CD1c-positive myeloid dendritic cell (primary cell): ENCODE results near the gene RANBP2.

Experiments
- DNase-seq: peaks from one replicate; pipeline ENCODE4 v3.0.0-alpha.2; 2016; ENCODE audit errors: extremely low spot score

RANBP2 gene

DNA sequence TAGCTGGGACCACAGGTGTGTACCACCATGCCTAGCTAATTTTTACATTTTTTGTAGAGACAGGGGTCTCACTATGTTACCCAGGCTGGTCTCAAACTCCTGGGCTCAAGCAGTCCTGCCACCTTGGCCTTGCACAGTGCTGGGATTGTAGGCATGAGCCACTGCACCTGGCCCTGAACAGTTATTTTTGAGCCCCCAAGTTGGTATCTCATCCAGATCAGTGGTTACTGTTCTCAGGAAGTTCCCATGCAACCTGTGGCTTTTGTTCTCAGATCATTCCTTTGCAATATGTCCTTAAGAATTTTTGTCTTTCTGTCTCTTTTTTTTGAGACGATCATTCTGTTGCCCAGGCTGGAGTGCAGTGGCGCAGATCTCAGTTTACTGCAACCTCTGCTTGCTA lies 59.6 kb downstream of the RANBP2 start:
- no peak for DNase-seq

DNA sequence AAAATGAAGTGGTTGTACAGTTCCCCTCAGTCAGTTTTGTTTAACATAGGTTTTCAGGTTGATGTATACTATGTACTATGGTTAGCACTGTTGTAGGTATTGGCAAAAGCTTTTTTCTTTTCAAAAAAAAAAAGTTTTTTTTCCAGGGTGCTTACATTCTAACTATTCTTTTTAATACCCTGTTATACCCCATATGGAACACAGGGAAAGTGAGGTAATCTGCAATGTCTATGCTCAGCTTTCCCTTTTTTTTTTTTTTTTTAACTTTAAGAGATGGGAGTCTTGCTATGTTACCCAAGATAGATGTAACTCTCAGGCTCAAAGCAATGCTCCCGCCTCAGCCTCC lies 66.7 kb downstream of the RANBP2 start:
- DNase-seq, result no peak

DNA sequence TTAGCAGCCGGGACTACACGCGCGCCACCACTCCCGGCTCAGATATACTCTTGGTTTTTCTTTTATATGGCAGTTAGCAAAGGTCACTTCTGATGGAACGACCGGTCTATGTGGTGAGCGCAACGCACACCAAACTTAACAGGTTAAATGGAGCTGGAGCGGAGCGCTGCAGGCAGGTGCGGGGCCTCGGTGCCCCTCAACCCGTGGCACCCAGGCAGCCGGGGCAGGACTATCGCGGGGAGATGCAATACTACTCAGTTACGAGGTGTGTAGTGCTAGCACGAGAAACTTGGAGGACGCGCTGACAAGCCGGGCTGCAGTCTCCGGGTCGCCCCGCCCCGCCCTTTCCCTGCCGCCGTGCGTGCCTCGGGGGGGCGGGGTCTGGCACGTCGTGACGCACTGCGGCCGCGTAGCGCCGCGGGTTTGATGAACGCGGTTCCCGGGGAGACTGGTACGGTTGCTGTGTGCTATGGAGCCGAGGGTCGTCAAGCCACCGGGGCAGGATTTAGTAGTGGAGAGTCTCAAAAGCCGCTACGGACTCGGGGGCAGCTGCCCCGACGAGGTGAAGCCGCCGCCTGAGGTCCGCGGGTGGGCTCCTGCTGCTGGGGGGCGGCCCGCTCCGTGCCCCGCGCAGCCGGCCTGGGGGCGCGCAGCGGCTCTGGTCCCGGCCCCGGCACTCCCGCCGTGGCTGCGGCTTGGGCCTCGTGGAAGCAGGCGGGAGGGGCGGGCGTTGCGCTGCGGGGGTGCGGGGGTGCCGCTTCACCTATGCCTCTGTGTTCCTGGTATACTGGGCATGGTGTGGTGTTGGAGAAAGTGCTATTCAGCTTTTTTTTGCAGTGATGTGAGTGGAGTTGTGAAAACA lies 67.3 kb downstream of the RANBP2 start, which contains the start of gene CCDC138:
Gene CCDC138, plus strand, starts transcription at position 418 of the 862 bp plus-strand sequence. Its CDS starts 52 bp downstream, at position 470.
- peak; percentile 91 for DNase-seq

DNA sequence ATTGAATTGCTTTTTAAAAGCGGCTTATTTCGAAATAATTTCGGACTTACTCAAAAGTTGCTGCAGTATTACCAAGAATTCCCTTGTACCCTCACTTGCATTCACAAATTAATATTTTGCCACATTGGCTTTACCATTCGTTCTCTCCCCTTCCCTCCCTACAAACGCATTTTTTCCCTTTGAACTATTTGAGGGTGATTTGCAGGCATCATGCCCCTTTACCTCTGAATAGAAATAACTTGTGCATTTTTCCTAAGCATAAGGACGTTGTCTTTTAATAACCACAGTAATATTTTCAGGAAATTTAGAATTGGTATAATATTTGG lies 67.9 kb downstream of the RANBP2 start:
- no peak for DNase-seq

DNA sequence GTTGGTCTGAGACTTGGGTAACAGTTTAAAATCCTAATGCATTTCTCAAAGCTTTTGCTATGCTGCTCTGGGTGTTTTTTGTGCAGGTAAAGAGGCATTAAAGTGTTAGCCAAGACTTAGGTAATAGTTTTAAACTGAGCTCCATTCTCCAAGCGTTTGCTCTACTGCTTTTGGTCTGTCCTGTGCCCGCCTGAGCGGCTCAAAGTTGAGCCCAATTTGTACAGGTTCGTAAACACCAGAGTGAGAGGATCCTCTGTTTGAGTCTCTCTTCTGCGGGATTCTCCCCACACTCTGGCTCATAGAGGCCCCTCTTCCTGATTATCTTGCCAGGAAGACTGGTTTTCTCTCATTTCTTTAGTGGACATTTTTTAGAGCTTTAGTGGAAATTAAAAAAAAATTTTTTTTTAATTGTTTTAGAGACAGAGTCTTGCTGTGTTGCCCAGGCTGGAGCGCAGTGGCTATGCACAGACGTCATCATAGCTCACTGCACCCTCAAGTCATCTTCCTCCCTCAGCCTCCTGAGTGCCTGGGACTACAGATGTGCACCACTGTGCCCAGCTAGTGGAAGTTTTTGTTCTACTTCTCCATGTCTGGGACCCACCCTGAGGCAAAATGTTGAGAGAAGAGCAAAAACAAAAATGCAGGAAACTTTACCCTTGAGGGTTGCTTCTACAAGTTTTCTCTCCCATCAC lies 83.9 kb downstream of the RANBP2 start:
- no peak for DNase-seq

DNA sequence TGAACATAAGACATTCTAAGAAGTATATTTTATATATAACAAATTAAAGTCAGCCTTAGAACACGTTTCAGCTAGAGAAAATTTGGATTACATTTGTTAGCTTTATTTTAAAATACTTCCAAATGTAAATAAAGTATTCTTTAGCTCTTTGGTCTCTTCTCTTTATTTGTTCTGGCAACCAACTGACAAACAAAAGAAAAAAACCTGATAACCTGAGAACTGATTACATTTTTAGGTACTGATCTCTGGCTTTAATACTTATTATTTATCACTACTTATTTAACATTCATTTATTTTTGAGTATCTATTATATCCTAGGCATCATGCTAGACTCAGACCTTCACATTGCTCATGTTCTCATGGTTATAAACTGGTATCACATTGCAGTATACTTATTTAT lies 85.8 kb downstream of the RANBP2 start:
- DNase-seq, result no peak

DNA sequence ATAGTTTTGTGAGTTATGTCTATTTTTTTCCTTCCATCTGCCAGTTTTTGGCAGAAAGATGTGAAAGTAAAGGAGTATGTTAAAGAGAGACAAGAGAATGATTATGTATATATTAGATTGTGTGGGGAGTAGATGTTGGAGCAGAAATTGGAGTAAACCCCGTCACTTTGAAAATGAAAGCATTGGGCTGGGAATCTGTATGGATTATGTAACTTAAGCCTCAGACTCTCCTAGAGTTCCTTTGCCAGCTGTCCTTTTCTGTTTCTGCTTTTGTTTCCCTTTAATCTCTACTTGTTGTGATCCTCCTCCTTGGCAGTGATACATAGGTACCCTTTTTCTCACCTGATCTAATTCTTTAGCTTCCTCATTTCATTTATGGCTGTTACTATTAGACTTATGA lies 86.5 kb downstream of the RANBP2 start:
- no peak for DNase-seq

DNA sequence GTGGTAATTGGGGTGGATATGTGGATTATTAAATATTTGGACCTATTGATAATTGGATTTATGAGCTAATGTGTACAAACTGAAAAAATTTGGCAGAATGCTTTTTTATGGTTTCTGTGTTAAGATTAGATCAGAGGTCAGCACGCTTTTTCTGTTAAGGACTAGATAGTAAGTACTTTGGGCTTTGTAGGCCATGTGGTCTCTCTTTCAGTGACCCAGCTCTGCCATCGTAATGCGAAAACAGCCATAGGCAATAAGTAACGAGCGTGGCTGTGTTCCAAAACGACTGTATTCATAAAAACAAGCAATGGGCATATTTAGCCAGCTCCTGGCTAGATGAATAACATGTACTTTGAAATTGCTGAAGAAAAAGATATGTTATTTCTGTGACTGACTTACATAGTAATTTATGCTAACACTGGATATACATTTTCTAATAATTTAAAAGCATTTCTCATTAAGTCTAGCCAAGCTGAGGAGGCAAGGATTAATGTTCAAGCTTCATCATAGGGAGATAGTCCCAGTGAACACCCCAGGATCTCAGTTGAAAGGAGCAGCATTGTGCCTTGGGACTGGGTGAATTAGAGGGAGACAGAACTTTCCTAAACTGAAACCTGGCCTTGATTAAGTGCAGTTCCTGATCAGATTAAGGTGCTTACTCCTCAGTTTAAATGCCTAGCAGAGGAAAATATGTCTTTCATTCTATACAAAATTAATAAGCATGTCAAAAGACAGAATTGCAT lies 87.3 kb downstream of the RANBP2 start:
- DNase-seq, result no peak

DNA sequence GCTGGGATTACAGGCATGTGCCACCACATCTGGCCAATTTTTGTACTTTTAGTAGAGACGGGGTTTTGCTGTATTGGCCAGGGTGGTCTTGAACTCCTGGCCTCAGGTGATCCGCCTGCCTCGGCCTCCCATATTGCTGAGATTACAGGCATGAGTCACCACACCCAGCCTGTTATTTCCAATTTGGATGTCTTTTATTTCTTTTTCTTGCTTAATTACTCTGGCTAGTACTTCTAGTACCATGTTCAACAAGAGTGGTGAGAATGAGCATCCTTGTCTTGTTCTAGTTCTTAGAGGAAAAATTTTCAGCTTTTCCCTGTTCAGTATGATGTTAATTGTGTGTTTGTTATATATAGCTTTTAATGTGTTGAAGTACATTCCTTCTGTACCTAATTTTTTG lies 90.7 kb downstream of the RANBP2 start:
- no peak for DNase-seq

DNA sequence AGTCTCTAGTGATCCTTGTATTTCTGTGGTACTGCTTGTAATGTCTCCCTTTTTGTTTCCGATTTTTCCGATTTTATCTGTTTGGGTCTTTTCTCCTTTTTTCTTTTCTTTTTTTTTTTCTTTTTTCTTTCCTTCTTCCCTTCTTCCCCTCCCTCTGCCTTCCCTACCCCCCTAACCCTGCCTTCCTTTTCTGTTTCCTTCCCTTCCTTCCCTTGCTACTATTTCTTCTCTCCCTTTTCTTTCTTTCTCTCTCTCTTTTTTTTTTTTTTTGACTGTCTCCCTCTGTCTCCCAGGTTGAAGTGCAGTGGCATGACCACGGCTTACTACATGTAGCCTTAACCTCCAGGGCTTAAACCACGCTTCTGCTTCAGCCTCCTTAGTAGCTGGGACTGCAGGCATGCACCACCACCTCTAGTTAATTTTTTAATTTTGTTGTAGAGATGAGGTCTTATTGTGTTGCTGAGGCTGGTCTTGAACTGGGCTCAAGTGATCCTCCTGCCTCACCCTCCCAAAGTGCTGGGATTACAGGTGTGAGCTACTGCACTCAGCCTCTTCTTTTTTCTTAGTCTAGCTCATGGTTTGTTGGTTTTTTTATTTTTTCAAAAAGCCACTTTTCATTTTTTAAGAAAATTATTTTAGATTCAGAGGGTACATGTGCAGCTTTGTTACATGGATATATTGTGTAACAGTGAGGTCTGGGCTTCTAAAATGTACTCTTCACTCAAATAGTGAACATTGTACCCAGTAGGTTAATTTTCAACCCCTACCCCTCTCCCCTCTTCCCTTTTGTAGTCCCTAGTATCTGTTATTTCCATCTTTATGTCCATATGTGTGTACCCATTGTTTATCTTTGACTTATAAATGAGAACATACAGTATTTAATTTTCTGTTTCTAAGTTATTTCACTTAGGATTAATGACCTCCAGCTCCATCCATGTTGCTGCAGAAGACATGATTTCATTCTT lies 92.0 kb downstream of the RANBP2 start:
- DNase-seq, result no peak

DNA sequence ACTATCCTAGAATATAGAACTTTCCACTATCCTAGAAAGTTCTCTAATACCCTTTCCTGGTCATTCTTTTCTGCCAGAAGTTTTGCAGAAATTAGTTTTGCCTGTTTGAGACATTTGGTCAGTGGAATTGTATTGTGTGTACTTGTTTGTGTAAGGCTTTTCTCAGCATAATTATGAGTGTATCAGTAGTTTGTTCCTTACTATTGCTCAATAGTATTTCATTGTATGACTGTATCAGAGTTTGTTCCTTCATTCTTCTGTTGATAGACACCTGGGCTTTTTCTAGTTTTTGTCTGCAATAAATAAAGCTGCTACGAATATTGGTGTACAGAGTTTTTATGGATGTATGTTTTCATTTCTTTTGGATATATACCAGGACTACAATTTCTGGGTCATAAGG lies 94.5 kb downstream of the RANBP2 start:
- no peak for DNase-seq

DNA sequence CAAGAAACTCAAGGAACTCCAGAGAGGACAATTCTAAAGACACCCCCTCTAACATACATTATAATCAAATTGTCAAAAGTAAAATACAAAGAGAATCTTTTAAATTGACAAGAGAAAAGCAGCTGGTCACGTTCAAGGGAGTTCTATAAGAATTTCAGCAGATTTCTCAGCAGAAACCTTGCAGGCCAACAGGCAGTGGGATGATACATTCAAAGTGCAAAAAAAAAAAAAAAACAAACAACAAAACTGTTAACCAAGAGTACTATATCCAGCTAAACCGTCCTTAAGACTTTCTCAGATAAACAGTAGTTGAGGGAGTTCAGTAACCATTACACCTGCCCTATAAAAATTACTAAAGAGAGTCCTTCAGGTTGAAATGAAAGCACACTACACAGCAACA lies 101.2 kb downstream of the RANBP2 start:
- DNase-seq, result no peak

DNA sequence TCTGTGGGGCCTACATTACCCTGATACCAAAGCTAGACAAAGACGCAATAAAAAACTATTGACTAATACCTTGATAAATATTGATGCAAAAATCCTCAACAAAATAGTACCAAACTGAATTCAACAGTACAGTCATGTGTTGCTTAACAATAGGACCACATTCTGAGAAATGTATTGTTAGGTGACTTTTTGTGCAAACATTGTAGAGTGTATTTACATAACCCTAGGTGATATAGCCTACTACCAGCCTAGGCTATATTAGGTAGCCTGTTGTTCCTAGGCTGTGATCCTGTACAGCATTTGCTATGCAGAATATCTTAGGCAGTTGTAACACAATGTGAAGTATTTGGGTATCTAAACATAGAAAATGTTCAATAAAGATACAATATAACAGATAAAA lies 104.0 kb downstream of the RANBP2 start:
- no peak for DNase-seq

DNA sequence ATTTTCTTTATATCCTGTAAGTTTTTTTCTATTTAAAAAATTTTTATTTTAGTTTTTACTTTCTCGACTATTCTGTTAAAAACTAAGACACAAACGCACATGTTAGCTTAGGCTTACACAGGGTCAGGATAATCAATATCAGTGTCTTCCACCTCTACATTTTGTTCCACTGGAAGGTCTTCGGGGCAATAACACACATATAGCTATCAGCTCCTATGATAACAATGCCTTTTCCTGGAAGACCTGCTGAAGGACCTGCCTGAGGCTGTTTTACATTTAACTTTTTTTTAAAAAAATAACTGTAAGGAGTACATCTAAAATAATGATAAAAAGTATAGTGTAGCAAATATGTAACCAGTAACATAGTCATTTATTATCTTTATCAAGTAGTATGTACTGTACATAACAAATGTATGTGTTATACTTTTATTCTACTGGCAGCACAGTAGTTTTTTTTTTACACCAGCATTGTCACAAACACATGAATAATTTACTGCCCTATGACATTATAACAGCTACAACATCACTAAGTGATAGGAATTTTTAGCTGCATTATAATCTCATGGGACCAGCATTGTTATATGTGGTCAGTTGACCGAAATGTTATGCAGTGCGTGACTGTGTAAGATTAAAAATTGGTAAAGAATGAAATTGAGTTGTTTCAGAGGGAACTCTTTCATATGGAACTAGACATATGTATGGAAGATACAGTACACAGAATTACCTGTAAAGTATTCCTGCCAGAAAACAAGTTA lies 105.2 kb downstream of the RANBP2 start:
- DNase-seq, result no peak

DNA sequence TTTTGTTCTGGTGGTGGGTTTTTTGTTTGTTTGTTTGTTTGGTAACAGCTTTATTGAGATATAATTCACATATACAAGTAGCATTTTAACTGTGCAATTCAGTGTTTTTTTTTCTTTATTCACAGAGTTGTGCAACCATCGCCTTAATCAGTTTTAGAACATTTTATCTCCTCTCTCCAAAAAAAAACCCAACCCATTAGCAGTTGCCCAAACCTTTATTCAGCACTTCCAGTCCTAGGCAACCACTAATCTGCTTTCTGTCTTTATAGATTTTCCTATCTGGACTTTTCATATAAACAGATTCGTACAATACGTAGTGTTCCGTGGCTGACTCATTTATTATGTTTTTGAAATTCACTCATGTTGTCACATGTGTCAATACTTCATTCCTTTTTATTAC lies 106.0 kb downstream of the RANBP2 start:
- DNase-seq, result no peak

DNA sequence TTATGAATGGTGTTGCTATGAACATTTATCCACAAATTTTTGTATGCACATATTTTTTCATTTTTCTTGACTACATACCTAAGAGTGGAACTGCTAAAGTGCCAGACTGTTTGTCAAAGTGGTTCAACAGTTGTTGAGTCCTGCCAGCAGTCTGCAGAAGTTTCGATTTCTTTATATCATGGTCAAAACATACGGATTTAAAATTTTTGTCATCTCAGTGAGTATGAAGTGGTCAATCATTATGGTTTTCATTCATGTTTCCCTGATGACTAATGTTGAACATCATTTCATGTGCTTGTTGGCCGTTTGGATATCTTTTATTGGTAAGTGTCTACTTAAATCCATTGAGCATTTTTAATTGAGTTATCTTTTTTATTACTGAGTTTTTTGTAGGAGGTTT lies 106.5 kb downstream of the RANBP2 start:
- no peak for DNase-seq

DNA sequence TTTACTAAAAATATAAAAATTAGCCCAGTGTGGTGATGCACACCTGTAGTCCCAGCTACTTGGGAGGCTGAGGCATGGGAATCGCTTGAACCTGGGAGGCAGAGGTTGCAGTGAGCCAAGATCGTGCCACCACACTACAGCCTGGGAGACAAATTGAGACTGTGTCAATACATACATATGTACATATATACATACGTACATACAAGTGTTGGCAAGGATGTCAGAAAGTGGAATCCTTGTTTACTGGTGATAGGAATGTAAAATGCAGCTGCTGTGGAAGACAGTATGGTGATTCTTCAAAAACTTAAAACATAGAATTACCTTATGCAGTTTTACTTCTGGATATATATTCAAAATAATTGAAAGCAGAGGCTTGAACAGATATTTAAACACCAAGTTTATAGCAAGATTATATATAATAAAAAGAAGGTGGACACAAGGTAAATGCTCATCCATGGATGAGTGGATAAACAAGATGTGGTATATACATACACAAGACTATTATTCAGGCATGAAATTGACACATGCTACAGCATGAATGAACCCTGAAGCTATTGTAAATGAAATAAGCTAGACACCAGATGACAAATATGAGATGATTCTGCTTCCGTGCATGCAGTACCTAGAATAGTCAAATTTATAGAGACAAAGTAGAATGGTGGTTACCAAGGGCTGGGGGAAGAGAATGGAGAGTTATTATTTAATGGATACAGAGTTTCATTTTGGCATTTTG lies 110.5 kb downstream of the RANBP2 start:
- no peak for DNase-seq

DNA sequence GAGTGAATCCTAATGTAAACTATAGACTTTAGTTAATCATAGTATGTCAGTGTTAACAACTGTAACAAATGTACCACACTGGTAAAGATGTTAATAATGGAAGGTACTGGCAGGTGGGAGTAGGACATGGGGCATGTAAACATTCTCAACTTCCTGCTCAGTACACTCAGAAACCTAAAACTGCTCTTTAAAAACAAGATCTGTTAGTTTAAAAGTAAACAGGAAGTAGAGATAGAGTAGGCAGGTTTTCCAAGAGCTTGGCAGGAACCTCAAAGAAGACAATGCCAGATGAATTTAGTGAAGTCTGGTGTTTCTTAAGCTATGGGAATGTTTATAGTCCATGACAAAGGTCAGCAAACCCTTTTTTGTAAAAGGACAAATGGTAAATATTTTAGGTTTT lies 113.9 kb downstream of the RANBP2 start:
- DNase-seq, result peak; percentile 5

DNA sequence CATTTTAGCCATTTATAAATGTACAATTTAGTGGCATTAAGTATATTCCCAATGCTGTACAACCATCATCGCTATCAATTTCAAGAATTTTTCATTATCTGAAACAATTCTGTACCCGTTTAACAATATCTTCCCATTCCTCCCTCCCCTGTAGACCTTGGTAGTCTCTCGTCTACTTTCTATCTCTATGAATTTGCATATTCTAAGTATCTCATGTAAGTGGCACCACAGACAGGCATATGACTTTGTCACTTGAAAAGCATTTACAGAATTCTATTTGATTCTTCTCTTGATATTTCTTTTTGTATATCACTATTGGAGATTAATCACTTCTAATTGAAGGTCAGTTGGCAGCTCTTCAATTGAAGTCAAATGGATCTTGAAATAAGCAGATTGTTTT lies 115.3 kb downstream of the RANBP2 start:
- DNase-seq, result no peak

DNA sequence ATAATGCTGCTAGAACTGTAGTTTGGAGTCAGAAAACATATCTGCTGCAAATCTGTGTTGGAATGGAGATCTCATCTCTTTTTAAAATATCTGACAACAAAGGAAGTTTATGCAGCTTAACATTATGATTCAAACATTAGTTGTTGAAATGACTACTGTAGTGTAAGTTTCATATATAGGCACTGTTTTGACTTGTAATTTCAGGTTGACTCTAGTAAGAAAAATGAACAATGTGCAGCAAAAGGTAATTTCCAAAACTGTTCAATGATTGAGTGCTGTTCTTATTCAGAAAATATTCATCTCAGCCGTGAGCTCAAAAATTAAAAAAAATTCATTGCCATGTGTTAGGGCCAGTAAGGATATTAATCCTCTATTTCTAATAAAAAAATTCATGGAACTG lies 115.8 kb downstream of the RANBP2 start:
- DNase-seq, result no peak
